K562 (cell line): Measurements from ENCODE around the gene HADHA. TPM values are rescaled to one million over a fixed set of nuclear protein-coding genes. Genes with fewer than 3 reads are reported as not detected.

ENCODE experiments used
- ATAC-seq: fragments of 200-7000 bp; cut with Tn5 transposase; 3 replicates; pipeline ENCODE4 v1.9.1; 2020; ENCODE audit warnings: moderate library complexity
- BruUV-seq: library from RNA; stranded (reverse); fragments of 400-500 nt; replicated peaks from 2 replicates; lab custom pipeline; 2021; lab: Mats Ljungman, UMichigan
- CTCF ChIA-PET: fragments of 300-600 bp; formaldehyde crosslinking; extraction: SDS; loops from one replicate; lab custom pipeline; 2021; ENCODE audit warnings: low intra/inter-chr PET ratio; lab: Yijun Ruan, JAX
- POLR2A ChIA-PET: fragments of 300-600, 350-650 bp; sonication (Branson Sonifier 250); formaldehyde crosslinking; extraction: SDS; loops from one replicate; lab custom pipeline; 2021; ENCODE audit warnings: antibody characterized with exemption, inconsistent platforms; lab: Yijun Ruan, JAX
- DNase-seq, 4 experiments: peaks; one replicate each; pipeline versions ENCODE4 v3.0.0 to v3.0.0-alpha.2; 2011 to 2018; ENCODE audit warnings: low spot score in 3 of 4, mixed read lengths in 3 of 4; ENCODE audit errors: extremely low read depth in 1 of 4
- FAIRE-seq: peaks from 2 replicates; lab custom pipeline; 2011; peaks lifted over from hg19 to GRCh38; lab: Jason Lieb, UNC
- H2AFZ ChIP-seq: 2 replicates; pipeline ENCODE4 v1.6.0; 2011; ENCODE audit warnings: low read depth, low read length, control low read depth, inconsistent platforms
- H3K27ac ChIP-seq: fragments of 200-600 bp; 3 replicates; pipeline ENCODE4 v1.8.0; 2011; ENCODE audit warnings: low read depth, mild to moderate bottlenecking, control low read depth, inconsistent platforms, low read length, moderate library complexity, mixed read lengths; ENCODE audit errors: extremely low read depth
- H3K27me3 ChIP-seq, 2 experiments: fragments of 300-600 bp in 1 of 2; 2 replicates in 1 of 2; 3 replicates in 1 of 2; pipeline versions ENCODE4 v1.6.0 to v1.8.0; 2011; ENCODE audit warnings: inconsistent platforms in 2 of 2, low read length in 2 of 2, mild to moderate bottlenecking in 1 of 2, mixed read lengths in 1 of 2, moderate library complexity in 1 of 2; ENCODE audit not compliant: control insufficient read depth in 2 of 2, insufficient read depth in 2 of 2
- H3K36me3 ChIP-seq: fragments of 300-600 bp; 3 replicates; pipeline ENCODE4 v1.8.0; 2011; ENCODE audit warnings: mild to moderate bottlenecking, low read length, inconsistent platforms; ENCODE audit not compliant: control insufficient read depth, insufficient read depth
- H3K4me1 ChIP-seq, 2 experiments: fragments of 200-600 bp in 1 of 2; replicated peaks in 1 of 2; 2 replicates in 1 of 2; 3 replicates in 1 of 2; pipeline versions ENCODE4 v1.5.1 to v1.8.0; 2011; ENCODE audit warnings: inconsistent platforms in 2 of 2, low read length in 2 of 2, mild to moderate bottlenecking in 1 of 2, mixed read lengths in 1 of 2, moderate library complexity in 1 of 2; ENCODE audit not compliant: control insufficient read depth in 2 of 2, insufficient read depth in 2 of 2
- H3K4me2 ChIP-seq: 2 replicates; pipeline ENCODE4 v1.6.1; 2011; ENCODE audit warnings: low read length, control low read depth, inconsistent platforms, mixed read lengths; ENCODE audit not compliant: insufficient read depth
- H3K4me3 ChIP-seq: fragments of 200-600 bp; sonication (generic), shearing (Covaris generic); 2 replicates; pipeline ENCODE4 v1.5.1; 2016; ENCODE audit warnings: control low read depth, inconsistent platforms
- H3K79me2 ChIP-seq: fragments of 200-600 bp; 3 replicates; pipeline ENCODE4 v1.8.0; 2011; ENCODE audit warnings: low read length, inconsistent platforms; ENCODE audit not compliant: control insufficient read depth, insufficient read depth
- H3K9ac ChIP-seq, 2 experiments: 2 replicates each; pipeline versions ENCODE4 v1.6.0 to v1.6.1; 2011; ENCODE audit warnings: low read depth in 2 of 2, low read length in 2 of 2, control low read depth in 1 of 2, inconsistent platforms in 1 of 2, mild to moderate bottlenecking in 1 of 2, mixed read lengths in 1 of 2; ENCODE audit not compliant: insufficient read depth in 1 of 2
- H3K9me1 ChIP-seq: one replicate; pipeline ENCODE4 v1.6.0; 2011; ENCODE audit warnings: inconsistent platforms, mild to moderate bottlenecking, low read length, moderate library complexity; ENCODE audit not compliant: control insufficient read depth, insufficient read depth
- H3K9me3 ChIP-seq: replicated peaks from 2 replicates; pipeline ENCODE4 v1.5.1; 2011; ENCODE audit warnings: low read depth, low read length, inconsistent platforms; ENCODE audit not compliant: control insufficient read depth, insufficient read depth
- H4K20me1 ChIP-seq: replicated peaks from 2 replicates; pipeline ENCODE4 v1.6.1; 2011; ENCODE audit warnings: low read length, inconsistent platforms, mixed read lengths; ENCODE audit not compliant: control insufficient read depth, insufficient read depth
- ATF3 ChIP-seq, 2 experiments: fragments of 450-650 bp in 1 of 2; sonication (generic) in 1 of 2; formaldehyde crosslinking in 1 of 2; IDR thresholded peaks in 1 of 2; conservative IDR thresholded peaks in 1 of 2; 2 replicates each; pipeline versions ENCODE4 v1.6.1 to v1.8.1; 2016 to 2023; ENCODE audit warnings: mild to moderate bottlenecking in 2 of 2, moderate library complexity in 2 of 2, inconsistent platforms in 1 of 2, missing genetic modification reagents in 1 of 2
- EHMT2 ChIP-seq: fragments of 450-650 bp; IDR thresholded peaks from 2 replicates; pipeline ENCODE4 v1.6.1; 2018; ENCODE audit warnings: antibody characterized with exemption
- GABPA ChIP-seq: fragments of 200-800 bp; sonication (Bioruptor generic); conservative IDR thresholded peaks from 2 replicates; pipeline ENCODE4 v1.6.1; 2016; ENCODE audit warnings: low read depth, missing genetic modification characterization, missing compliant biosample characterization
- HDAC3 ChIP-seq: fragments of 450-650 bp; IDR thresholded peaks from 2 replicates; pipeline ENCODE4 v1.6.1; 2018; ENCODE audit warnings: borderline replicate concordance, mild to moderate bottlenecking, moderate library complexity; ENCODE audit not compliant: partially characterized antibody
- HMG20A ChIP-seq: fragments of 450-650 bp; formaldehyde crosslinking; conservative IDR thresholded peaks from 2 replicates; pipeline ENCODE4 v1.4.0; 2020; ENCODE audit warnings: mild to moderate bottlenecking, mixed read lengths
- KLF1 ChIP-seq: fragments of 450-650 bp; IDR thresholded peaks from 2 replicates; pipeline ENCODE4 v1.6.1; 2016; ENCODE audit warnings: missing genetic modification characterization, missing compliant biosample characterization
- LARP7 ChIP-seq: fragments of 450-650 bp; IDR thresholded peaks from 2 replicates; pipeline ENCODE4 v1.6.1; 2016
- MAFK ChIP-seq: IDR thresholded peaks from 2 replicates; pipeline ENCODE4 v1.6.1; 2011; ENCODE audit warnings: low read length, improper control_type of control experiment
- ZBTB8A ChIP-seq: fragments of 450-650 bp; IDR thresholded peaks from 2 replicates; pipeline ENCODE4 v1.6.1; 2018; ENCODE audit warnings: mild to moderate bottlenecking, moderate library complexity; ENCODE audit not compliant: partially characterized antibody
- ZNF24 ChIP-seq: fragments of 450-650 bp; IDR thresholded peaks from 2 replicates; pipeline ENCODE4 v1.6.1; 2016
- ZNF311 ChIP-seq: fragments of 250-450 bp; sonication (Bioruptor Pico); IDR thresholded peaks from 2 replicates; pipeline ENCODE4 v1.4.0; 2020; ENCODE audit warnings: mild to moderate bottlenecking, moderate library complexity
- ZNF511 ChIP-seq: sonication (generic); formaldehyde crosslinking; IDR thresholded peaks from 2 replicates; pipeline ENCODE4 v1.8.0; 2022; ENCODE audit warnings: mild to moderate bottlenecking, missing genetic modification reagents
- ZNF77 ChIP-seq: fragments of 250-450 bp; sonication (Bioruptor Pico); IDR thresholded peaks from 2 replicates; pipeline ENCODE4 v1.5.0; 2020
- in situ Hi-C: fragments of 300-500 bp; cut with MboI; formaldehyde crosslinking; loops from 4 replicates; pipeline ENCODE4 v1.15.0; 2018; ENCODE audit warnings: inconsistent platforms, mixed read lengths
- intact Hi-C: fragments of 100-400 bp; cut with micrococcal nuclease; formaldehyde crosslinking; loops from 2 replicates; pipeline ENCODE4 v1.14.2; 2022
- polyA plus RNA-seq, 8 experiments: library from polyadenylated mRNA; depleted of rRNA in 4 of 8; stranded (reverse) in 5 of 8; unstranded in 3 of 8; fragments of >200 nt; fragmentation: Nextera tagmentation in 2 of 8; fragmentation: Illumina TruSeq in 1 of 8; extraction: Ambion mirVana in 2 of 8; extraction: Trizol in 1 of 8; gene quantifications; 2 replicates each; pipeline versions ENCODE4 v1.2.1 to v1.2.3, GENCODE V29; 2011 to 2014; ENCODE audit warnings: inconsistent platforms in 1 of 8, missing spikeins in 1 of 8
- total RNA-seq, 7 experiments: library from RNA; depleted of rRNA in 6 of 7; stranded (reverse); fragments of >200 nt in 6 of 7; fragmentation: Illumina TruSeq in 2 of 7; extraction: Trizol in 2 of 7; gene quantifications; 2 replicates each; pipeline versions ENCODE4 v1.2.1 to v1.2.3, GENCODE V29; 2011 to 2021; ENCODE audit warnings: low replicate concordance in 1 of 7
- TF ChIP-seq, protein P1 (sequence below): IDR thresholded peaks from 2 replicates; pipeline ENCODE4 v1.6.1; 2011; ENCODE audit warnings: borderline replicate concordance, low read depth, mild to moderate bottlenecking, moderate library complexity, low read length; ENCODE audit not compliant: insufficient read depth, poor library complexity, severe bottlenecking

Gene HADHA
- total and polyA plus RNA-seq, 9 of the 15 experiments (the other 6 are each of a cell fraction or from before 2014, with no cell fraction given): 145 to 326 (median 202) TPM

DNA sequence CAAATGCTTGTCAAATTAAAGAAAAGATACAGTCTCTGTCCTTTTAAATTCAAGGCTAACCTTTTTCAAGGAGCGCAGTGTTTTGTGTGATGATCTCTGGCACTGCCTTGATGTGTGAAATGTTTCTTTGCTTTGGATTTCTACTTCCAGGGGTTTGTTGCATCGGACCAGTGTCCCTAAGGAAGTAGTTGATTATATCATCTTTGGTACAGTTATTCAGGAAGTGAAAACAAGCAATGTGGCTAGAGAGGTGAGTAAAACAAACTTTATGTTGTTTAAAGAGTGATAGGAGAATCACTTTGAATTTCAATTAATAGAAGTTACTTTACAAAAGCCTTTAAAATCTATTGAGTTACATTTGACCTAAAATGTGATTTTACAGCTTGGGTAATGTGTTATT lies 29.1 kb upstream of the HADHA start (continued):
- TF ChIP-seq GABPA (peak; percentile 38), ZNF24 (peak; percentile 62; the same call in 1 of the 2 replicates), HDAC3 (no peak), EHMT2 (no peak)
- TF ChIP-seq, protein P1, sequence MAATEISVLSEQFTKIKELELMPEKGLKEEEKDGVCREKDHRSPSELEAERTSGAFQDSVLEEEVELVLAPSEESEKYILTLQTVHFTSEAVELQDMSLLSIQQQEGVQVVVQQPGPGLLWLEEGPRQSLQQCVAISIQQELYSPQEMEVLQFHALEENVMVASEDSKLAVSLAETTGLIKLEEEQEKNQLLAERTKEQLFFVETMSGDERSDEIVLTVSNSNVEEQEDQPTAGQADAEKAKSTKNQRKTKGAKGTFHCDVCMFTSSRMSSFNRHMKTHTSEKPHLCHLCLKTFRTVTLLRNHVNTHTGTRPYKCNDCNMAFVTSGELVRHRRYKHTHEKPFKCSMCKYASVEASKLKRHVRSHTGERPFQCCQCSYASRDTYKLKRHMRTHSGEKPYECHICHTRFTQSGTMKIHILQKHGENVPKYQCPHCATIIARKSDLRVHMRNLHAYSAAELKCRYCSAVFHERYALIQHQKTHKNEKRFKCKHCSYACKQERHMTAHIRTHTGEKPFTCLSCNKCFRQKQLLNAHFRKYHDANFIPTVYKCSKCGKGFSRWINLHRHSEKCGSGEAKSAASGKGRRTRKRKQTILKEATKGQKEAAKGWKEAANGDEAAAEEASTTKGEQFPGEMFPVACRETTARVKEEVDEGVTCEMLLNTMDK: no peak

DNA sequence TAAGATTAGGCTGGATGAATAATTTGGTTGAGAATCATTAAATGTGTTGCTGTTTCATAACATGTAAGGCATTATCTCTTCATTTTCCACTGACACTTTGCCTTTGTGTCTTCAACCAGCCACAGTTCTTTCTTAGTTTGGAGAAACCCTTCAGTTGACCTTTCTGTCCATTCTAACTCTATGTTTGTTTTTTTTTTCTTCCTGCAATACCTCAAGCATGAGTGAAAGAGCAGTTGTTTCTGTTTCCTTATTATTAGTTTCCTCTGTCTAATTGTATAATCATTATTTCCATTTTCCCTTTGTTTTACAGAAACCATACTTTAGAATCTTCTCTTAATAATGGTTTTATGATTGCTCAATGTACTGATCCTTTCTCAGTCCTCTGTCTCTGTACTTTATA lies 25.9 kb upstream of the HADHA start:
- no peak overlapping the region for H3K27ac ChIP-seq
- H3K9me3 ChIP-seq: no peaks in the 10 kb centered on the region
- ChIA-PET POLR2A (interaction anchor here (0.7 to 1.3 kb wide), 4 partner anchors 10 to 74 kb away, joined by 3 to 4 read pairs (median 3); no protein-coding TSS in a partner anchor), CTCF (interaction anchor here (0.7 kb wide), 1 partner anchor 48 kb away, joined by 3 read pairs; no protein-coding TSS in a partner anchor)
- no peak overlapping the region for H2AFZ ChIP-seq
- H3K4me3 ChIP-seq: no peak overlapping the region
- in situ Hi-C loops: no loop called here
- BruUV-seq: no TSS peak
- peaks cover 0 to 11% of the 10 kb centered on the region in 2 experiments; a peak in 1 of 5 replicates for H3K4me1 ChIP-seq
- ATAC-seq (no peak), FAIRE-seq (no peak), DNase-seq (no peak)
- intact Hi-C loops: no loop called here
- H3K36me3 ChIP-seq: peaks cover 23% of the 10 kb centered on the region; the same call in 2 of the 3 replicates
- no peaks in the 10 kb centered on the region for H3K9me1 ChIP-seq
- no peaks in the 10 kb centered on the region for H4K20me1 ChIP-seq
- no peak for TF ChIP-seq LARP7
- no peak for TF ChIP-seq ZNF77
- TF ChIP-seq MAFK: no peak
- TF ChIP-seq HMG20A (CRISPR knock-in tag): no peak
- no peak for TF ChIP-seq ZBTB8A
- no peak for TF ChIP-seq ZNF511
- no peak for TF ChIP-seq ZNF311
- TF ChIP-seq ATF3 (IDR thresholded peaks at IDR 0.05): no peak
- TF ChIP-seq ATF3 (CRISPR knock-in tag; conservative IDR thresholded peaks at IDR 0.05): no peak
- no peak for TF ChIP-seq KLF1 (tag)
- H3K27me3 ChIP-seq: no peaks in the 10 kb centered on the region
- no peak overlapping the region for H3K4me2 ChIP-seq
- no peaks in the 10 kb centered on the region for H3K79me2 ChIP-seq
- H3K9ac ChIP-seq: no peak overlapping the region
